Activated CD4-positive, CD25-positive, alpha-beta regulatory T cell (primary cell): ENCODE data around the gene PRL.

Experiments
- DNase-seq, 4 experiments: peaks; one replicate each; lab custom pipeline; 2025; lab: John Stamatoyannopoulos, UW

The PRL gene

GRCh38 chr6:22296936-22297335 lies at the start of gene PRL:
Gene PRL (minus strand): TSS chr6:22297036. CDS start chr6:22296982, 54 bp downstream.
- DNase-seq, result no peak

- DNase-seq, result no peak
These were observed 47.0 kb upstream of the PRL start for GRCh38 chr6:22343864-22344263.

GRCh38 chr6:22334778-22335177 lies 37.9 kb upstream of the PRL start:
- no peak for DNase-seq

GRCh38 chr6:22333802-22334201 lies 37.0 kb upstream of the PRL start:
- DNase-seq, result no peak

- no peak for DNase-seq
These were observed 35.9 kb upstream of the PRL start for GRCh38 chr6:22332711-22333110.

GRCh38 chr6:22332216-22332615 lies 35.4 kb upstream of the PRL start:
- DNase-seq, result no peak

- no peak for DNase-seq
These were observed 34.1 kb upstream of the PRL start for GRCh38 chr6:22330941-22331340.

GRCh38 chr6:22328474-22328873 lies 31.6 kb upstream of the PRL start:
- no peak for DNase-seq

GRCh38 chr6:22327881-22328280 lies 31.0 kb upstream of the PRL start:
- DNase-seq, result no peak

- no peak for DNase-seq
These were observed 29.7 kb upstream of the PRL start for GRCh38 chr6:22326500-22326899.

- DNase-seq, result no peak
These were observed 28.6 kb upstream of the PRL start for GRCh38 chr6:22325481-22325880.

GRCh38 chr6:22323848-22324247 lies 27.0 kb upstream of the PRL start:
- no peak for DNase-seq

- no peak for DNase-seq
These were observed 25.5 kb upstream of the PRL start for GRCh38 chr6:22322103-22323030.

GRCh38 chr6:22320750-22321149 lies 23.9 kb upstream of the PRL start:
- DNase-seq, result no peak

GRCh38 chr6:22318404-22318803 lies 21.6 kb upstream of the PRL start:
- no peak for DNase-seq

- DNase-seq, result no peak
These were observed 17.0 kb upstream of the PRL start for GRCh38 chr6:22313796-22314195.

GRCh38 chr6:22308939-22309338 lies 12.1 kb upstream of the PRL start:
- no peak for DNase-seq

GRCh38 chr6:22306741-22307466 lies 10.1 kb upstream of the PRL start:
- DNase-seq, result no peak

- DNase-seq, result no peak
These were observed 6.0 kb upstream of the PRL start for GRCh38 chr6:22302838-22303237.

GRCh38 chr6:22300273-22300998 lies 3.6 kb upstream of the PRL start:
- no peak for DNase-seq

- no peak for DNase-seq
These were observed 1.6 kb upstream of the PRL start for GRCh38 chr6:22298475-22298890.

- no peak for DNase-seq
These were observed 769 bp downstream of the PRL start for GRCh38 chr6:22296067-22296466.

GRCh38 chr6:22295145-22295544 lies 1.7 kb downstream of the PRL start:
- no peak for DNase-seq
